ENCODE measurements around the gene NCKAP5.

DNA sequence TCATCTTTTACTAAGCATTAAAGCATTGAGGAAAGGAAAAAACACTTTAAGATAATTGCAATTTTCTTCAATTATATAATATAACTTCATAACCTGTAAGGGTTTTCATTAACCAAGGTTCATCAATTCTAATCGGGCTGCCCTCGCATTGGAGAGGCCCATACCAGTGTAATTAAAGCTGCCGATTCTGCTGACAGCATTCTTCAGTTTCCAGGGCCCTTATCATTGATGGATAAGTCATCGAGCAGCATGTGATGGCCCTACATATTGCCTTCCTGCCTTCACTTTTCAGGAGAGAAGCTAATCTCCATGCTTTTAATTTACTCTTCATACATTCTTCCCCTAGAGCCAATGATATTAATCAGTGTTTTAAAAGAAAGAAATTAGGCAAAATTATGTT, 92.0 kb downstream of the NCKAP5 start:
- TF ChIP-seq, protein P1, sequence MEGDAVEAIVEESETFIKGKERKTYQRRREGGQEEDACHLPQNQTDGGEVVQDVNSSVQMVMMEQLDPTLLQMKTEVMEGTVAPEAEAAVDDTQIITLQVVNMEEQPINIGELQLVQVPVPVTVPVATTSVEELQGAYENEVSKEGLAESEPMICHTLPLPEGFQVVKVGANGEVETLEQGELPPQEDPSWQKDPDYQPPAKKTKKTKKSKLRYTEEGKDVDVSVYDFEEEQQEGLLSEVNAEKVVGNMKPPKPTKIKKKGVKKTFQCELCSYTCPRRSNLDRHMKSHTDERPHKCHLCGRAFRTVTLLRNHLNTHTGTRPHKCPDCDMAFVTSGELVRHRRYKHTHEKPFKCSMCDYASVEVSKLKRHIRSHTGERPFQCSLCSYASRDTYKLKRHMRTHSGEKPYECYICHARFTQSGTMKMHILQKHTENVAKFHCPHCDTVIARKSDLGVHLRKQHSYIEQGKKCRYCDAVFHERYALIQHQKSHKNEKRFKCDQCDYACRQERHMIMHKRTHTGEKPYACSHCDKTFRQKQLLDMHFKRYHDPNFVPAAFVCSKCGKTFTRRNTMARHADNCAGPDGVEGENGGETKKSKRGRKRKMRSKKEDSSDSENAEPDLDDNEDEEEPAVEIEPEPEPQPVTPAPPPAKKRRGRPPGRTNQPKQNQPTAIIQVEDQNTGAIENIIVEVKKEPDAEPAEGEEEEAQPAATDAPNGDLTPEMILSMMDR (conservative IDR thresholded peaks at IDR 0.05) = no peak
- TF ChIP-seq EZH2 (IDR thresholded peaks at IDR 0.05; ENCODE audit: low read depth) = no peak
